ENCODE data around the gene ZNF35. TPM values are rescaled to one million over a fixed set of nuclear protein-coding genes. Genes with fewer than 3 reads are reported as not detected.
"Not testable (repeated sequence)": the region's sequence is repeated elsewhere in the genome, so short reads cannot be mapped to it uniquely, and the experiment has no call there.

The ZNF35 gene
- total and polyA plus RNA-seq, 4 donors: 1.2 to 4.9 (median 1.7) TPM

DNA sequence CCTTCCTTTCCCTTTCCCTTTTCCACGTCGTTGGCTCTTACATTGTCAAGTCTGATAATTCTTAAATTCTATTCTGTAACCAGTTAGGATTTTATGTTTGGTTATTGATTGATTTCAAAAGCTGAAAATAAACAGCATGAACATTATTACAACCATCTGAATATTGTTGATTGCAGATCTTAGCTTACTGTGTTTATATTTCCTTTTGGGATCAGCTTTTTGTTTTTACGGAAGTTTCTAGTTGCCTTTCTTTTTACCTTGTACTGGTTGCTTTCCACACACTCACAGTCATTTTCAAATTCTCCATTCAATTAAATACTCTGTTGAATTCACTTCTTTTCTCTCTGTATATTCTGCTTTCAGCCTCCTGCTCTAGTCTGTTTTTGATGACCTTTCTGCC lies 16.6 kb downstream of the ZNF35 start (continued):
- TF ChIP-seq, protein P1, sequence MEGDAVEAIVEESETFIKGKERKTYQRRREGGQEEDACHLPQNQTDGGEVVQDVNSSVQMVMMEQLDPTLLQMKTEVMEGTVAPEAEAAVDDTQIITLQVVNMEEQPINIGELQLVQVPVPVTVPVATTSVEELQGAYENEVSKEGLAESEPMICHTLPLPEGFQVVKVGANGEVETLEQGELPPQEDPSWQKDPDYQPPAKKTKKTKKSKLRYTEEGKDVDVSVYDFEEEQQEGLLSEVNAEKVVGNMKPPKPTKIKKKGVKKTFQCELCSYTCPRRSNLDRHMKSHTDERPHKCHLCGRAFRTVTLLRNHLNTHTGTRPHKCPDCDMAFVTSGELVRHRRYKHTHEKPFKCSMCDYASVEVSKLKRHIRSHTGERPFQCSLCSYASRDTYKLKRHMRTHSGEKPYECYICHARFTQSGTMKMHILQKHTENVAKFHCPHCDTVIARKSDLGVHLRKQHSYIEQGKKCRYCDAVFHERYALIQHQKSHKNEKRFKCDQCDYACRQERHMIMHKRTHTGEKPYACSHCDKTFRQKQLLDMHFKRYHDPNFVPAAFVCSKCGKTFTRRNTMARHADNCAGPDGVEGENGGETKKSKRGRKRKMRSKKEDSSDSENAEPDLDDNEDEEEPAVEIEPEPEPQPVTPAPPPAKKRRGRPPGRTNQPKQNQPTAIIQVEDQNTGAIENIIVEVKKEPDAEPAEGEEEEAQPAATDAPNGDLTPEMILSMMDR (IDR thresholded peaks at IDR 0.05; ENCODE audit: low read depth, low read length, missing input control): no peak
- TF ChIP-seq YY1 (IDR thresholded peaks at IDR 0.05): no peak
- TF ChIP-seq HNF4A (conservative IDR thresholded peaks at IDR 0.05): no peak
- no peak for TF ChIP-seq TAF1 (conservative IDR thresholded peaks at IDR 0.05)
- TF ChIP-seq, protein P2, sequence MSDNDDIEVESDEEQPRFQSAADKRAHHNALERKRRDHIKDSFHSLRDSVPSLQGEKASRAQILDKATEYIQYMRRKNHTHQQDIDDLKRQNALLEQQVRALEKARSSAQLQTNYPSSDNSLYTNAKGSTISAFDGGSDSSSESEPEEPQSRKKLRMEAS (IDR thresholded peaks at IDR 0.05): no peak
- TF ChIP-seq HNF4G (IDR thresholded peaks at IDR 0.05): no peak

DNA sequence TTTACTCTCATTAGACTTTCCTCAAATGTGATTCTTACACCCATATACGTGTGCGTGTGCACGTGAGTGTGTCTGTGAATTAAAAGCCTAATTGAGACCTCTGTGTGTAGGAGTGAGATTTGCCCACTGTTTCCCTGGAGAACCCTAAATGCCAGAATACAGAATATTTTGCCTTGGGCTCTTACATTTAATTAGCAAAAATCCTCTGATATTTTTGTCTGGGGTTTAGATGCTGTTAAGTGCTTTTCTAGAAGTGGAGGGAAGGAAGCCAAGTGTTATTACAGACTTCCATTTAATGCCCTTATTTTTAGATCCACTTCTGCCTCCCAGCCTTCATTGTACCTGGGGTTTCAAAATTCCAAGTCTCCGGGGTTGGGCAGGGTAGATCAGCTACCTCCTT lies 17.8 kb downstream of the ZNF35 start:
- peaks cover 0 to 2% (median 0%) of the 10 kb centered on the region in 4 donors for H3K36me3 ChIP-seq (ENCODE audit: control insufficient read depth in 4 of 4, insufficient read depth in 3 of 4, low read depth in 1 of 4, low read length in 3 of 4)
- WGBS: 91% methylated on average over 4 of the region's 4 CpGs
- TF ChIP-seq JUND (IDR thresholded peaks at IDR 0.05) (no peak), EGR1 (IDR thresholded peaks at IDR 0.05; ENCODE audit: low read depth in 2 of 2) (no peak), RAD21 (IDR thresholded peaks at IDR 0.05) (no peak)
- TF ChIP-seq, protein P3, sequence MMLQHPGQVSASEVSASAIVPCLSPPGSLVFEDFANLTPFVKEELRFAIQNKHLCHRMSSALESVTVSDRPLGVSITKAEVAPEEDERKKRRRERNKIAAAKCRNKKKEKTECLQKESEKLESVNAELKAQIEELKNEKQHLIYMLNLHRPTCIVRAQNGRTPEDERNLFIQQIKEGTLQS (IDR thresholded peaks at IDR 0.05): no peak
- TF ChIP-seq, protein P4, sequence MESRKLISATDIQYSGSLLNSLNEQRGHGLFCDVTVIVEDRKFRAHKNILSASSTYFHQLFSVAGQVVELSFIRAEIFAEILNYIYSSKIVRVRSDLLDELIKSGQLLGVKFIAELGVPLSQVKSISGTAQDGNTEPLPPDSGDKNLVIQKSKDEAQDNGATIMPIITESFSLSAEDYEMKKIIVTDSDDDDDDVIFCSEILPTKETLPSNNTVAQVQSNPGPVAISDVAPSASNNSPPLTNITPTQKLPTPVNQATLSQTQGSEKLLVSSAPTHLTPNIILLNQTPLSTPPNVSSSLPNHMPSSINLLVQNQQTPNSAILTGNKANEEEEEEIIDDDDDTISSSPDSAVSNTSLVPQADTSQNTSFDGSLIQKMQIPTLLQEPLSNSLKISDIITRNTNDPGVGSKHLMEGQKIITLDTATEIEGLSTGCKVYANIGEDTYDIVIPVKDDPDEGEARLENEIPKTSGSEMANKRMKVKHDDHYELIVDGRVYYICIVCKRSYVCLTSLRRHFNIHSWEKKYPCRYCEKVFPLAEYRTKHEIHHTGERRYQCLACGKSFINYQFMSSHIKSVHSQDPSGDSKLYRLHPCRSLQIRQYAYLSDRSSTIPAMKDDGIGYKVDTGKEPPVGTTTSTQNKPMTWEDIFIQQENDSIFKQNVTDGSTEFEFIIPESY (IDR thresholded peaks at IDR 0.05): no peak
- TF ChIP-seq, protein P2 (IDR thresholded peaks at IDR 0.05): no peak
- no peaks in the 10 kb centered on the region for H3K27me3 ChIP-seq (ENCODE audit: control insufficient read depth in 4 of 4, insufficient read depth in 4 of 4, low read length in 3 of 4)
- H3K27ac ChIP-seq (ENCODE audit: low read depth in 1 of 2, low read length in 2 of 2): no peak overlapping the region
- peaks cover 0 to 7% (median 2%) of the 10 kb centered on the region in 4 donors for H3K9me3 ChIP-seq (ENCODE audit: control insufficient read depth in 4 of 4, low read length in 3 of 4)
- no peaks in the 10 kb centered on the region for H3K4me1 ChIP-seq (ENCODE audit: control insufficient read depth in 4 of 4, insufficient read depth in 4 of 4, low read length in 3 of 4)
- H3K9ac ChIP-seq (ENCODE audit: low read depth in 1 of 2, low read length in 2 of 2): no peak overlapping the region
- DNase-seq (ENCODE audit: low spot score): no peak
- H3K4me3 ChIP-seq (ENCODE audit: low read depth in 1 of 3, low read length in 3 of 3): no peak overlapping the region

DNA sequence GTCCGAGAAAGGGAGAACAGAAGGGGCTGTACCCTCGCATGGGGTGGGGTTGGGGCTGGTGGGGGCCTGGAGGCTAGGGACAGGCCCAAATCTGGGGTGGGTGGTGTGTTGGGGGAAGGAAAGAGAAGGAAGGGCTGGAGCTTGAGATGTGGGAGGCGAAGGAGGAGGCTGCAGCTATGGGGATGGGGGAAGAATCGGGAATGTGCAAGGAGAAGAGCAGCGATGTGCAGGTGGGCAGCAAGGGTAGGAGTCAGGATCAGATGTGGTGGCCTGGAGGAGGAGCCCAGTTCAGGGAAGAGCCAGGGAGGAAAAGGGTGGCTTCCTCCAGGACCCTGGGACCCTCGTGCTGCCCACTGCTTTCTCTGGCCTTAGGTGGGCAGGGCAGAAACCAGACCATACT lies 21.2 kb downstream of the ZNF35 start:
- no peaks in the 10 kb centered on the region for H3K27me3 ChIP-seq (ENCODE audit: control insufficient read depth in 4 of 4, insufficient read depth in 4 of 4, low read length in 3 of 4)
- H3K27ac ChIP-seq (ENCODE audit: low read depth in 1 of 2, low read length in 2 of 2): no peak overlapping the region
- H3K4me3 ChIP-seq (ENCODE audit: low read depth in 1 of 3, low read length in 3 of 3): no peak overlapping the region
- H3K9ac ChIP-seq (ENCODE audit: low read depth in 1 of 2, low read length in 2 of 2): no peak overlapping the region
- DNase-seq (ENCODE audit: low spot score): no peak
- H3K9me3 ChIP-seq (ENCODE audit: control insufficient read depth in 4 of 4, low read length in 3 of 4): peaks cover 0 to 3% (median 2%) of the 10 kb centered on the region in 4 donors
- H3K4me1 ChIP-seq (ENCODE audit: control insufficient read depth in 4 of 4, insufficient read depth in 4 of 4, low read length in 3 of 4): no peaks in the 10 kb centered on the region
- H3K36me3 ChIP-seq (ENCODE audit: control insufficient read depth in 4 of 4, insufficient read depth in 3 of 4, low read depth in 1 of 4, low read length in 3 of 4): no peaks in the 10 kb centered on the region
- WGBS: 87% methylated on average over 6 of the region's 6 CpGs
- TF ChIP-seq RXRA (IDR thresholded peaks at IDR 0.05): no peak
- TF ChIP-seq, protein P4 (IDR thresholded peaks at IDR 0.05): no peak
- no peak for TF ChIP-seq TAF1 (conservative IDR thresholded peaks at IDR 0.05)
- no peak for TF ChIP-seq JUND (IDR thresholded peaks at IDR 0.05)
- TF ChIP-seq RAD21 (IDR thresholded peaks at IDR 0.05): no peak

DNA sequence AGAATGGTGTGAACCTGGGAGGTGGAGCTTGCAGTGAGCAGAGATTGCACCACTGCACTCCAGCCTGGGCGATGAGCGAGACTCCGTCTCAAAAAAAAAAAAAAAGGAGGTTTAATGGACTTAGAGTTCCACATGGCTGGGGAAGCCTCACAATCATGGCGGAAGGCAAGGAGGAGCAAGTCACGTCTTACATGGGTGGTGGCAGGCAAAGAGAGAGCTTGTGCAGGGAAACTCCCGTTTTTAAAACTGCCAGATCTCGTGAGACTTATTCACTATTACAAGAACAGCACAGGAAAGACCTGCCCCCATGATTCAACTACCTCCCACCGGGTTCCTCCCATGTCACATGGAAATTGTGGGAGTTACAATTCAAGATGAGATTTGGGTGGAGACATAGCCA lies 24.9 kb downstream of the ZNF35 start:
- DNase-seq (ENCODE audit: low spot score): not testable (repeated sequence)

More for the DNA sequence above, 24.9 kb downstream of the ZNF35 start:
- not testable (repeated sequence) for H3K4me3 ChIP-seq (ENCODE audit: low read depth in 1 of 3, low read length in 3 of 3); H3K27me3 ChIP-seq (ENCODE audit: control insufficient read depth in 4 of 4, insufficient read depth in 4 of 4, low read length in 3 of 4); H3K4me1 ChIP-seq (ENCODE audit: control insufficient read depth in 4 of 4, insufficient read depth in 4 of 4, low read length in 3 of 4); H3K9ac ChIP-seq (ENCODE audit: low read depth in 1 of 2, low read length in 2 of 2); H3K36me3 ChIP-seq (ENCODE audit: control insufficient read depth in 4 of 4, insufficient read depth in 3 of 4, low read depth in 1 of 4, low read length in 3 of 4); H3K9me3 ChIP-seq (ENCODE audit: control insufficient read depth in 4 of 4, low read length in 3 of 4); H3K27ac ChIP-seq (ENCODE audit: low read depth in 1 of 2, low read length in 2 of 2)
- WGBS: 92% methylated on average over 8 of the region's 8 CpGs

All from liver (tissue), 9 donors.